ENCODE results near the gene RPL29.

Gene RPL29

DNA sequence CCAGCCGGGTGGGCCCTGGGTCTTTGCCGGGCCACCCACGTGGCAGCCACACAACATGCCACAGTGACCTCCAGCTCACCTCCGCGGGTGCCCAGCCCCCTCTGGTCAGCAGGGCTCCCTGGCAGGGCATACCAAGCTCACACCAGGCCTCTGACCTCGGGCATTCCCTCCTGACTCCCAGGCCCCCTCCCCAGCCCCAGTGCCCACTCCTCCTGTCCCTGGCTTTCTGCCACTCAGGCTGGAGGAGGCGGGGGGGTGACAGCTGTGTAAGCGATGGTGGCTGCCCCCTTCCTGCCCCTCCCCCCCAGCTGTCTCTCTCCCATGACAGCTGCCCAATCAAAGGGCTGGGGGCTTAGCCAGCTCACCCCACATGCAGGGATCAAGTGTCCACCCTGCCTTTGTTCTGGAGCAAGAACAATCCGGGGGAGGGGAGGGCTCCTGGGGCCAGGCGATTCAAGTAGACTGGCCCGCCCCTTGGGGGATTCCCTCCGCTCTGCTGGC, 31.7 kb downstream of the RPL29 start:
- Histone ChIP-seq H3K9ac (ENCODE audit: low read depth, low read length) (no peak overlapping the region), H3K9me3 (ENCODE audit: control insufficient read depth, insufficient read depth, low read length) (no peaks in the 10 kb centered on the region), H3K4me1 (ENCODE audit: insufficient read depth, low read length) (peaks cover 22% of the 10 kb centered on the region), H3K36me3 (ENCODE audit: insufficient read depth, low read length) (no peaks in the 10 kb centered on the region)

GRCh38 chr3:51962854-51963530, 32.7 kb downstream of the RPL29 start:
- peaks cover 16% of the 10 kb centered on the region; the same call in 1 of the 2 replicates for H3K4me1 ChIP-seq (ENCODE audit: insufficient read depth, low read length)
- H3K36me3 ChIP-seq (ENCODE audit: insufficient read depth, low read length) = no peaks in the 10 kb centered on the region
- no peaks in the 10 kb centered on the region for H3K9me3 ChIP-seq (ENCODE audit: control insufficient read depth, insufficient read depth, low read length)
- no peak overlapping the region for H3K9ac ChIP-seq (ENCODE audit: low read depth, low read length)

GRCh38 chr3:51961602-51962569, 33.8 kb downstream of the RPL29 start:
- Histone ChIP-seq H3K9me3 (ENCODE audit: control insufficient read depth, insufficient read depth, low read length) (no peaks in the 10 kb centered on the region), H3K9ac (ENCODE audit: low read depth, low read length) (no peak overlapping the region), H3K36me3 (ENCODE audit: insufficient read depth, low read length) (no peaks in the 10 kb centered on the region), H3K4me1 (ENCODE audit: insufficient read depth, low read length) (peaks cover 16% of the 10 kb centered on the region; the same call in 1 of the 2 replicates)

DNA sequence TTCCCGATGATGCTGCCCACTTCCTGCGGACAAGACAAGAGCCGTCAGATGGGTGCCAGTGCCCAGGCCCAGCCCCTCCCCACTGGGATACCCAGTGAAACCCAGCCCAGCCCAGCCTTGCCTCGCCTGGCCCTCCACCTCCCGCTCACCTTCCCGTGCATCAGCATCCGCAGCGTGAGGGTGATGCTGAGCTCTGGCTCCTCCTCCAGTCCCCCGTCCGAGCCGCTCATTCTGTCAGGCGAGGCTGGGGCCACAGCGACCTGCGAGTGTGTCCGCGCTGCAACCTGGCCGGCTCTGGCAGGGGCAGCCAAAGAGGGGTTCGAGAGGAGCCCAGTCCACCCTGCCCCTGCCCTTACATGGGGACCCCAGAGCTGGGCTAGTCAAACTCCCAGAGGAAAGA, 34.7 kb downstream of the RPL29 start:
- H3K9me3 ChIP-seq (ENCODE audit: control insufficient read depth, insufficient read depth, low read length) = no peaks in the 10 kb centered on the region
- peaks cover 11% of the 10 kb centered on the region; the same call in 1 of the 2 replicates for H3K4me1 ChIP-seq (ENCODE audit: insufficient read depth, low read length)
- no peaks in the 10 kb centered on the region for H3K36me3 ChIP-seq (ENCODE audit: insufficient read depth, low read length)
- H3K9ac ChIP-seq (ENCODE audit: low read depth, low read length) = no peak overlapping the region

DNA sequence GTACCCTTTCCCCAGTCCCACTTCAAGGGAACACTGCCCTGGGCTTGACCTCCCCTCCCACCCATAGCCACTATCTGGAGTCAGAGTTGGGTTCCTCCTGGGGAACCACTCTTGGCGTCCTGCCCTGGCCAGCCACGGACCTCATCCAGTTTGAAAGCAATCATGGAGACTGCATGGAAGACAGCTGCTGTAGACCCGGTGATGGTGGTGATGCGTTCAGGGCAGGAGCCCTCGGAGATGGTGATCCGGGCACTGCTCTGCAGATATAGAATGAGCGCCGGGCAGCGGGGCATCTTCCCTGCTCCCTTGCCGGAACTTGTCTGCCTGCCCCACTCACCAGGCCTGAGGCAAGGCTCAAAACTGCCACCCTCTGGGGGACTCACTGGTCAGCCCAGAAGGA, 35.3 kb downstream of the RPL29 start:
- no peaks in the 10 kb centered on the region for H3K36me3 ChIP-seq (ENCODE audit: insufficient read depth, low read length)
- H3K9me3 ChIP-seq (ENCODE audit: control insufficient read depth, insufficient read depth, low read length) = no peaks in the 10 kb centered on the region
- H3K4me1 ChIP-seq (ENCODE audit: insufficient read depth, low read length) = peaks cover 9% of the 10 kb centered on the region; the same call in 1 of the 2 replicates
- H3K9ac ChIP-seq (ENCODE audit: low read depth, low read length) = no peak overlapping the region

- Histone ChIP-seq H3K9ac (ENCODE audit: low read depth, low read length) (no peak overlapping the region), H3K36me3 (ENCODE audit: insufficient read depth, low read length) (no peaks in the 10 kb centered on the region), H3K9me3 (ENCODE audit: control insufficient read depth, insufficient read depth, low read length) (no peaks in the 10 kb centered on the region), H3K4me1 (ENCODE audit: insufficient read depth, low read length) (peaks cover 7% of the 10 kb centered on the region; the same call in 1 of the 2 replicates)
These were observed 36.0 kb downstream of the RPL29 start for GRCh38 chr3:51959651-51960050.

DNA sequence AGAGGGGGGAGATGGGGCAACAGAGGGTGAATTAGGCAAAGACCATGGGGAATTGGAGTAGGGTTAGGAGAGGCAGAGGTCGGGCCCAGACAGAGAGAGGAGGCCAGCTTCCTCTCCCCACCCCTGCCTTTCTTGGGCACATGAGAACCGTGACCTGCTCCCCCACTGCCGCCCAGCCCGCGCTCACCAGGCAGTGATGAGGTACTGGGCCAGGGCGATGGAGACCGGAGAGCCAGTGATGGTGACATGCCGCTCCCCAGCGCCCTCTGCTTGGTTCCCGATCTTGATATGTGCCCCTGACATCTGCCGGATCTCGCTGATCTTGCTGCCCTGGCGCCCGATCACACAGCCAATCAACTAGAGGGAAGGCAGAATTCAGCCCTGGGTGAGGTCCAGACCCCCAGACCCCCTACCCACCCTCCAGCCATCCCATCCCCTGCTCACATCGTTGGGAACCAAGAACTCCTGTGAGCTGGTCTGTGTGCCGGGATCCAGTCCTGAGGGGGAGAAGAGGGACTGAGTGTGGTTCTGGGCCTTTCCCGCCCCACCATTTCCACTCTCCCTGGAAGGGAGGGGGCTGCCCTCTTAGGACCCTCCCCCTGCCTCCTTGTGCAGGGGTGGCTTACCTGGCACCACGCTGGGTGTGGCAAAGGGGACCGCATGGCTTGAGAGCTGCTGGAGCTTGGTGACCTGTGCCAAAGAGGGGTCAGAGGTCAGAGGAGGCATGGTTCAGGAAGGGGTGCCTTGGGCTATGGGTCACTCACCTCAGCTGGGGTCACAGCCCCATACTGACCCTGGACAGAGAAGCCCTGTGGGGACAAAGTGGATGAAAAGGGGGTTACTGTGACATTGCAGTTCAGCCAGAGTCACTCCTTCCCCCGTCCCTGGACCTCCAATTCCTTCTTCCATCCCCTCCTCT, 36.8 kb downstream of the RPL29 start:
- H3K4me1 ChIP-seq (ENCODE audit: insufficient read depth, low read length) = no peaks in the 10 kb centered on the region; the same call in 1 of the 2 replicates
- no peaks in the 10 kb centered on the region for H3K36me3 ChIP-seq (ENCODE audit: insufficient read depth, low read length)
- no peak overlapping the region for H3K9ac ChIP-seq (ENCODE audit: low read depth, low read length)
- H3K9me3 ChIP-seq (ENCODE audit: control insufficient read depth, insufficient read depth, low read length) = no peaks in the 10 kb centered on the region

GRCh38 chr3:51957520-51958205, 38.0 kb downstream of the RPL29 start:
- Histone ChIP-seq H3K4me1 (ENCODE audit: insufficient read depth, low read length) (no peaks in the 10 kb centered on the region), H3K9ac (ENCODE audit: low read depth, low read length) (no peak overlapping the region), H3K9me3 (ENCODE audit: control insufficient read depth, insufficient read depth, low read length) (no peaks in the 10 kb centered on the region), H3K36me3 (ENCODE audit: insufficient read depth, low read length) (no peaks in the 10 kb centered on the region)

DNA sequence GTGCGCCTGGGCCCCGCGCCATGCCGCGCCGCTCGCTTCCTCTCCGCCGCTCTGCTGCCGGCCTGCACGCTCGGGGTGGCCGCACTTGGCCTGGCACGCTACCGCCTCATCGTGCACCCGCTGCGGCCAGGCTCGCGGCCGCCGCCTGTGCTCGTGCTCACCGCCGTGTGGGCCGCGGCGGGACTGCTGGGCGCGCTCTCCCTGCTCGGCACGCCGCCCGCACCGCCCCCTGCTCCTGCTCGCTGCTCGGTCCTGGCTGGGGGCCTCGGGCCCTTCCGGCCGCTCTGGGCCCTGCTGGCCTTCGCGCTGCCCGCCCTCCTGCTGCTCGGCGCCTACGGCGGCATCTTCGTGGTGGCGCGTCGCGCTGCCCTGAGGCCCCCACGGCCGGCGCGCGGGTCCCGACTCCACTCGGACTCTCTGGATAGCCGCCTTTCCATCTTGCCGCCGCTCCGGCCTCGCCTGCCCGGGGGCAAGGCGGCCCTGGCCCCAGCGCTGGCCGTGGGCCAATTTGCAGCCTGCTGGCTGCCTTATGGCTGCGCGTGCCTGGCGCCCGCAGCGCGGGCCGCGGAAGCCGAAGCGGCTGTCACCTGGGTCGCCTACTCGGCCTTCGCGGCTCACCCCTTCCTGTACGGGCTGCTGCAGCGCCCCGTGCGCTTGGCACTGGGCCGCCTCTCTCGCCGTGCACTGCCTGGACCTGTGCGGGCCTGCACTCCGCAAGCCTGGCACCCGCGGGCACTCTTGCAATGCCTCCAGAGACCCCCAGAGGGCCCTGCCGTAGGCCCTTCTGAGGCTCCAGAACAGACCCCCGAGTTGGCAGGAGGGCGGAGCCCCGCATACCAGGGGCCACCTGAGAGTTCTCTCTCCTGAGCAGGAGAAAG, 39.6 kb downstream of the RPL29 start:
- no peaks in the 10 kb centered on the region for H3K4me1 ChIP-seq (ENCODE audit: insufficient read depth, low read length)
- no peaks in the 10 kb centered on the region for H3K36me3 ChIP-seq (ENCODE audit: insufficient read depth, low read length)
- H3K9me3 ChIP-seq (ENCODE audit: control insufficient read depth, insufficient read depth, low read length) = no peaks in the 10 kb centered on the region
- peak overlapping the region; percentile 63 for H3K9ac ChIP-seq (ENCODE audit: low read depth, low read length)

DNA sequence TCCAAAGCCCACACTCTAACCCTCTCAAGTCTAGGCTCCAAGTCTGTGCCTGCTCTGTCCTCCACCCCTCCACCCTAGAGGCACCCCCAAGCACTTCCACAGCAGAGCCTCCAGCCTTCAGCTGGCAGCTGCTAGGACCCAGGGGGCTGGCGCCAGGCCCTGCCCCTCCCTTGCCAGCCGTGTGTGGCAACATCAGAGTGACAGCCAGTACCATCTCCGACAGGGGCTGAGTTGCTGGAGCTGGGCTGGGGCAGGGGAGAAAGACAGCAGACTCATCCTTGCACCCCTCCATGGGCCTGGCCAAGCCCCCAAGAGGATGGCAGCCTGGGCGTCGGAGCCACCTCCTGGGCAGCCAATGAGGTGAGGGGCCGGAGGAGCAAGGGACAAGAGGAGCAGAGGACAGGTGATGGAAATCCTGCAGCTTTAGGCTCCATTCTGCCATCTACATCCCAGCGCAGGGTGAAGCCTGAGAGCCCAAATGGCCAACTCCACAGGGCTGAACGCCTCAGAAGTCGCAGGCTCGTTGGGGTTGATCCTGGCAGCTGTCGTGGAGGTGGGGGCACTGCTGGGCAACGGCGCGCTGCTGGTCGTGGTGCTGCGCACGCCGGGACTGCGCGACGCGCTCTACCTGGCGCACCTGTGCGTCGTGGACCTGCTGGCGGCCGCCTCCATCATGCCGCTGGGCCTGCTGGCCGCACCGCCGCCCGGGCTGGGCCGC, 40.4 kb downstream of the RPL29 start, which contains the start of gene GPR62:
TSS of gene GPR62 (plus strand) at position 207 of the 718 bp plus-strand sequence. CDS start at position 479, 272 bp downstream.
- Histone ChIP-seq H3K4me1 (ENCODE audit: insufficient read depth, low read length) (no peaks in the 10 kb centered on the region), H3K9ac (ENCODE audit: low read depth, low read length) (peak within 1 kb of the TSS; percentile 63), H3K36me3 (ENCODE audit: insufficient read depth, low read length) (no peaks in the 10 kb centered on the region), H3K9me3 (ENCODE audit: control insufficient read depth, insufficient read depth, low read length) (no peaks in the 10 kb centered on the region)

DNA sequence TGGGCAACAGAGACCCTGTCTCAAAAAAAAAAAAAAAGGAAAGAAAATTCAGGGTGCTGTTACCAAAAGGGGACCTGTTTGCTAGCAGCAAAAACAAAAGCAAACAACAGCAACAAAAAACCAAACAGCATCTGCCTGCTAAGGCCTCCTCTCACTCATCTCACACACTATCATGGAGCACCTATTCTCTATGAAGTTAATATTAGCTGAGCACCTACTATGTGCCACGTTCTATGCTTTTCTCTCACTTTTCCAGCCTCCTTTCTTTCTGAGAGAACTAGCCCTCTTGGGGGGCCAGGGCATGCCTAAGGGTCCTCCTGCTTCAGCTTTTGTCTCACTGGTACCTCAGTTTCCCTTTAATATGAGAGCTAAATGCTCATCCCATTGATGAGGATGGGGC, 41.0 kb downstream of the RPL29 start:
- Histone ChIP-seq H3K4me1 (ENCODE audit: insufficient read depth, low read length) (no peaks in the 10 kb centered on the region), H3K9me3 (ENCODE audit: control insufficient read depth, insufficient read depth, low read length) (no peaks in the 10 kb centered on the region), H3K9ac (ENCODE audit: low read depth, low read length) (no peak overlapping the region), H3K36me3 (ENCODE audit: insufficient read depth, low read length) (no peaks in the 10 kb centered on the region)

DNA sequence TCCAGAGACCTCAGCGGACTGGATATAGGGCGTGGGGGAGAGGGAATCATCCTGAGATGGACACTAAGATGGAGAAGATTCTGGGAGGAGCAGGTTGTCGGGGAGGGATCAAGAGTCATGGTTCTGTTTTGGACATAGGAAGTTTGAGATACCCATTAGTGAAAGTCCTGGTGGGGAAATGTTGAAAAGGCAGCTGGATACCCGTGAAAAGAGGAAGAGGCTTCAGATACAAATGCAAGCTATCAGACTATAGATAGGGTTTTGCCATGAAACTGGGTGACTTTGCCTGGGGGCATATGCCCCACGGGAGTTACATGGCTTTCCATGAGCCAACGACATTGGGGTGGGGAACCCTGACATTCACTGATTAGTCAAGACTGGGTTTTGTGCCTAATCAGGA, 41.6 kb downstream of the RPL29 start:
- Histone ChIP-seq H3K4me1 (ENCODE audit: insufficient read depth, low read length) (no peaks in the 10 kb centered on the region), H3K36me3 (ENCODE audit: insufficient read depth, low read length) (no peaks in the 10 kb centered on the region), H3K9ac (ENCODE audit: low read depth, low read length) (no peak overlapping the region), H3K9me3 (ENCODE audit: control insufficient read depth, insufficient read depth, low read length) (no peaks in the 10 kb centered on the region)
